ENCODE data around the gene SNX14. TPM values are rescaled to one million over a fixed set of nuclear protein-coding genes. Genes with fewer than 3 reads are reported as not detected.

Gene SNX14
- total and polyA plus RNA-seq, 12 donors, result 21.3 to 52.5 (median 28.5) TPM

- Histone ChIP-seq H3K4me1 (peaks cover 0 to 10% (median 0%) of the 10 kb centered on the region in 9 donors), H3K27me3 (no peaks in the 10 kb centered on the region), H3K9me3 (no peaks in the 10 kb centered on the region), H3K36me3 (peaks cover 0 to 89% (median 13%) of the 10 kb centered on the region in 9 donors), H3K4me3 (no peak overlapping the region), H3K27ac (no peak overlapping the region)
- intact Hi-C loops (cut with DNase I), result no loop called here
- ATAC-seq (no peak), DNase-seq (no peak)
- TF ChIP-seq CTCF (IDR thresholded peaks at IDR 0.05), result no peak
- WGBS, 2 donors, result 97% methylated on average over 3 of the region's 3 CpGs
These were observed 31.8 kb downstream of the SNX14 start for GRCh38 chr6:85561750-85562357.

GRCh38 chr6:85556992-85557668 is 36.5 kb downstream of the SNX14 start:
- ATAC-seq (no peak), DNase-seq (no peak)
- Histone ChIP-seq H3K4me1 (no peaks in the 10 kb centered on the region), H3K4me3 (no peak overlapping the region), H3K36me3 (peaks cover 0 to 91% (median 17%) of the 10 kb centered on the region in 9 donors), H3K27me3 (no peaks in the 10 kb centered on the region), H3K27ac (no peak overlapping the region), H3K9me3 (no peaks in the 10 kb centered on the region)
- intact Hi-C loops (cut with DNase I), result no loop called here
- no peak for TF ChIP-seq CTCF (IDR thresholded peaks at IDR 0.05)
- WGBS, 2 donors, result 92 to 95% methylated on average over 3 of the region's 3 CpGs

GRCh38 chr6:85552652-85553051 is 41.0 kb downstream of the SNX14 start:
- no peaks in the 10 kb centered on the region for H3K27me3 ChIP-seq
- peaks cover 0 to 88% (median 14%) of the 10 kb centered on the region in 9 donors for H3K36me3 ChIP-seq
- no peaks in the 10 kb centered on the region for H3K4me1 ChIP-seq
- intact Hi-C loops (cut with DNase I), result no loop called here
- TF ChIP-seq CTCF (IDR thresholded peaks at IDR 0.05), result no peak
- no peak overlapping the region for H3K27ac ChIP-seq
- peaks cover 0 to 3% (median 0%) of the 10 kb centered on the region in 11 donors for H3K9me3 ChIP-seq
- WGBS, 2 donors, result 96 to 97% methylated on average over 3 of the region's 3 CpGs
- DNase-seq (no peak), ATAC-seq (no peak)
- no peak overlapping the region for H3K4me3 ChIP-seq

- peaks cover 0 to 88% (median 20%) of the 10 kb centered on the region in 9 donors for H3K36me3 ChIP-seq
- no peak overlapping the region for H3K4me3 ChIP-seq
- intact Hi-C loops (cut with DNase I), result no loop called here
- DNase-seq, result no peak
- ATAC-seq, result no peak
- 66 to 74% methylated on average over 1 of the region's 1 CpG for WGBS, 2 donors
- TF ChIP-seq CTCF (IDR thresholded peaks at IDR 0.05), result no peak
- H3K27ac ChIP-seq, result no peak overlapping the region
- H3K27me3 ChIP-seq, result no peaks in the 10 kb centered on the region
- H3K4me1 ChIP-seq, result no peaks in the 10 kb centered on the region
- peaks cover 0 to 3% (median 0%) of the 10 kb centered on the region in 11 donors for H3K9me3 ChIP-seq
These were observed 42.4 kb downstream of the SNX14 start for GRCh38 chr6:85551264-85551663.

Measured in heart right ventricle (tissue), 16 donors.